SU-DHL-6 (cell line): ENCODE results near the gene UBE2Q1.

ENCODE experiments used
- EZH2phosphoT487 ChIP-seq: fragments of 200-600 bp; sonication (generic), shearing (Covaris generic); conservative IDR thresholded peaks from 2 replicates; pipeline ENCODE4 v1.6.1; 2018; ENCODE audit warnings: mild to moderate bottlenecking, antibody characterized with exemption, low read length, moderate library complexity, mixed read lengths
- TF ChIP-seq, protein P1 (sequence below): fragments of 200-600 bp; sonication (generic); IDR thresholded peaks from one replicate; pipeline ENCODE4 v1.5.1; 2017; ENCODE audit warnings: antibody characterized with exemption, mild to moderate bottlenecking, low read length, moderate library complexity; ENCODE audit not compliant: insufficient read depth, poor library complexity, severe bottlenecking

GRCh38 chr1:154584267-154584994, 26.0 kb upstream of the UBE2Q1 start:
- TF ChIP-seq, protein P1, sequence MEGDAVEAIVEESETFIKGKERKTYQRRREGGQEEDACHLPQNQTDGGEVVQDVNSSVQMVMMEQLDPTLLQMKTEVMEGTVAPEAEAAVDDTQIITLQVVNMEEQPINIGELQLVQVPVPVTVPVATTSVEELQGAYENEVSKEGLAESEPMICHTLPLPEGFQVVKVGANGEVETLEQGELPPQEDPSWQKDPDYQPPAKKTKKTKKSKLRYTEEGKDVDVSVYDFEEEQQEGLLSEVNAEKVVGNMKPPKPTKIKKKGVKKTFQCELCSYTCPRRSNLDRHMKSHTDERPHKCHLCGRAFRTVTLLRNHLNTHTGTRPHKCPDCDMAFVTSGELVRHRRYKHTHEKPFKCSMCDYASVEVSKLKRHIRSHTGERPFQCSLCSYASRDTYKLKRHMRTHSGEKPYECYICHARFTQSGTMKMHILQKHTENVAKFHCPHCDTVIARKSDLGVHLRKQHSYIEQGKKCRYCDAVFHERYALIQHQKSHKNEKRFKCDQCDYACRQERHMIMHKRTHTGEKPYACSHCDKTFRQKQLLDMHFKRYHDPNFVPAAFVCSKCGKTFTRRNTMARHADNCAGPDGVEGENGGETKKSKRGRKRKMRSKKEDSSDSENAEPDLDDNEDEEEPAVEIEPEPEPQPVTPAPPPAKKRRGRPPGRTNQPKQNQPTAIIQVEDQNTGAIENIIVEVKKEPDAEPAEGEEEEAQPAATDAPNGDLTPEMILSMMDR, result no peak
- TF ChIP-seq EZH2phosphoT487, result no peak
